Sigmoid colon (tissue), 7 donors: Measurements from ENCODE around the gene SMYD3. TPM values are rescaled to one million over a fixed set of nuclear protein-coding genes. Genes with fewer than 3 reads are reported as not detected.

Experiments
- DNase-seq: peaks from one replicate; pipeline ENCODE4 v3.0.0-alpha.2; 2019
- H3K27ac ChIP-seq, 4 donors: fragments of 200-600 bp; sonication (generic); one replicate each; pipeline ENCODE4 v1.5.1; 2016 to 2019; ENCODE audit warnings: mild to moderate bottlenecking in 1 of 4
- H3K27me3 ChIP-seq, 3 donors: fragments of 200-600 bp; sonication (generic); one replicate each; pipeline ENCODE4 v1.5.1; 2019; ENCODE audit warnings: mild to moderate bottlenecking in 1 of 3
- H3K36me3 ChIP-seq, 4 donors: fragments of 200-600 bp; sonication (generic); one replicate each; pipeline ENCODE4 v1.5.1; 2016 to 2019
- H3K4me1 ChIP-seq, 4 donors: fragments of 200-600 bp; sonication (generic); one replicate each; pipeline ENCODE4 v1.5.1; 2017 to 2019
- H3K4me3 ChIP-seq, 4 donors: fragments of 200-600 bp; sonication (generic); one replicate each; pipeline ENCODE4 v1.5.1; 2017 to 2019; ENCODE audit warnings: mild to moderate bottlenecking in 2 of 4, moderate library complexity in 1 of 4
- H3K9me3 ChIP-seq, 4 donors: fragments of 200-600 bp in 3 of 4; sonication (generic) in 3 of 4; one replicate each; pipeline versions ENCODE4 v1.5.1 to v1.6.1; 2013 to 2019
- EP300 ChIP-seq, 4 donors: sonication (generic); formaldehyde crosslinking; IDR thresholded peaks; one replicate each; pipeline ENCODE4 v1.6.1; 2017; ENCODE audit warnings: antibody characterized with exemption in 4 of 4
- POLR2A ChIP-seq, 2 donors: fragments of 450-650 bp; IDR thresholded peaks; one replicate each; pipeline ENCODE4 v1.6.1; 2016; ENCODE audit warnings: antibody characterized with exemption in 2 of 2, mild to moderate bottlenecking in 2 of 2, moderate library complexity in 2 of 2
- POLR2AphosphoS5 ChIP-seq, 4 donors: sonication (generic); formaldehyde crosslinking; IDR thresholded peaks; one replicate each; pipeline ENCODE4 v1.6.1; 2017; ENCODE audit warnings: antibody characterized with exemption in 4 of 4
- WGBS, 2 donors: extraction: QIAGEN DNeasy Blood & Tissue Kit; methylation state at CpG; one replicate each; pipeline ENCODE4 v1.1.7; 2013; 5-methylcytosine and 5-hydroxymethylcytosine counted together
- intact Hi-C: fragments of 100-400 bp; cut with DNase I; formaldehyde crosslinking; loops from one replicate; pipeline ENCODE4 v1.15.1; 2023
- polyA plus RNA-seq, 3 donors: library from polyadenylated mRNA; stranded (reverse); fragments of 200-250 nt; gene quantifications; one replicate each; pipeline ENCODE4 v1.2.3, GENCODE V29; 2013
- small RNA-seq, 3 donors: library from RNA; depleted of rRNA; stranded (forward); fragments of <200 nt; gene quantifications; one replicate each; pipeline ENCODE3, GENCODE V24; 2016
- total RNA-seq, 4 donors: library from RNA; depleted of rRNA; stranded (reverse); fragments of >200 nt; gene quantifications; one replicate each; pipeline ENCODE4 v1.1.0, GENCODE V29; 2016
- TF ChIP-seq, protein P1 (sequence below), 4 experiments: fragments of 450-650 bp in 3 of 4; fragments of 200-600 bp in 1 of 4; IDR thresholded peaks; one replicate each; pipeline ENCODE4 v1.5.1; 2016 to 2019; ENCODE audit warnings: antibody characterized with exemption in 4 of 4, mild to moderate bottlenecking in 3 of 4, moderate library complexity in 2 of 4
- donor health status: healthy with polysubstance abuse.
- donor health status: Bipolar disorder and iron deficiency.
- donor health status: healthy.

The SMYD3 gene
- total and polyA plus RNA-seq, 7 donors: 8.7 to 23.8 (median 17.1) TPM

- no peak for DNase-seq
- no peak overlapping the region for H3K4me3 ChIP-seq
- peaks cover 0 to 4% (median 0%) of the 10 kb centered on the region in 4 donors for H3K36me3 ChIP-seq
- 85 to 90% methylated on average over 6 of the region's 6 CpGs for WGBS, 2 donors
- intact Hi-C loops: no loop called here
- no peak overlapping the region for H3K27ac ChIP-seq
- TF ChIP-seq POLR2AphosphoS5 (IDR thresholded peaks at IDR 0.05) (no peak), EP300 (IDR thresholded peaks at IDR 0.05) (no peak), POLR2A (IDR thresholded peaks at IDR 0.05) (no peak)
- TF ChIP-seq, protein P1, sequence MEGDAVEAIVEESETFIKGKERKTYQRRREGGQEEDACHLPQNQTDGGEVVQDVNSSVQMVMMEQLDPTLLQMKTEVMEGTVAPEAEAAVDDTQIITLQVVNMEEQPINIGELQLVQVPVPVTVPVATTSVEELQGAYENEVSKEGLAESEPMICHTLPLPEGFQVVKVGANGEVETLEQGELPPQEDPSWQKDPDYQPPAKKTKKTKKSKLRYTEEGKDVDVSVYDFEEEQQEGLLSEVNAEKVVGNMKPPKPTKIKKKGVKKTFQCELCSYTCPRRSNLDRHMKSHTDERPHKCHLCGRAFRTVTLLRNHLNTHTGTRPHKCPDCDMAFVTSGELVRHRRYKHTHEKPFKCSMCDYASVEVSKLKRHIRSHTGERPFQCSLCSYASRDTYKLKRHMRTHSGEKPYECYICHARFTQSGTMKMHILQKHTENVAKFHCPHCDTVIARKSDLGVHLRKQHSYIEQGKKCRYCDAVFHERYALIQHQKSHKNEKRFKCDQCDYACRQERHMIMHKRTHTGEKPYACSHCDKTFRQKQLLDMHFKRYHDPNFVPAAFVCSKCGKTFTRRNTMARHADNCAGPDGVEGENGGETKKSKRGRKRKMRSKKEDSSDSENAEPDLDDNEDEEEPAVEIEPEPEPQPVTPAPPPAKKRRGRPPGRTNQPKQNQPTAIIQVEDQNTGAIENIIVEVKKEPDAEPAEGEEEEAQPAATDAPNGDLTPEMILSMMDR (IDR thresholded peaks at IDR 0.05): no peak
- H3K9me3 ChIP-seq: no peaks in the 10 kb centered on the region
- H3K27me3 ChIP-seq: no peaks in the 10 kb centered on the region
- no peaks in the 10 kb centered on the region for H3K4me1 ChIP-seq
Observed at GRCh38 chr1:245704341-245704740, 802.7 kb downstream of the SMYD3 start.

GRCh38 chr1:245702346-245702745 is 804.7 kb downstream of the SMYD3 start:
- no peak for DNase-seq
- 94 to 97% methylated on average over 13 of the region's 13 CpGs for WGBS, 2 donors
- no peak overlapping the region for H3K27ac ChIP-seq
- intact Hi-C loops: no loop called here
- no peak overlapping the region for H3K4me3 ChIP-seq
- TF ChIP-seq EP300 (IDR thresholded peaks at IDR 0.05) (no peak), POLR2A (IDR thresholded peaks at IDR 0.05) (no peak), POLR2AphosphoS5 (IDR thresholded peaks at IDR 0.05) (no peak)
- TF ChIP-seq, protein P1 (IDR thresholded peaks at IDR 0.05): no peak
- H3K4me1 ChIP-seq: no peaks in the 10 kb centered on the region
- no peaks in the 10 kb centered on the region for H3K9me3 ChIP-seq
- peaks cover 0 to 4% (median 0%) of the 10 kb centered on the region in 4 donors for H3K36me3 ChIP-seq
- no peaks in the 10 kb centered on the region for H3K27me3 ChIP-seq

DNA sequence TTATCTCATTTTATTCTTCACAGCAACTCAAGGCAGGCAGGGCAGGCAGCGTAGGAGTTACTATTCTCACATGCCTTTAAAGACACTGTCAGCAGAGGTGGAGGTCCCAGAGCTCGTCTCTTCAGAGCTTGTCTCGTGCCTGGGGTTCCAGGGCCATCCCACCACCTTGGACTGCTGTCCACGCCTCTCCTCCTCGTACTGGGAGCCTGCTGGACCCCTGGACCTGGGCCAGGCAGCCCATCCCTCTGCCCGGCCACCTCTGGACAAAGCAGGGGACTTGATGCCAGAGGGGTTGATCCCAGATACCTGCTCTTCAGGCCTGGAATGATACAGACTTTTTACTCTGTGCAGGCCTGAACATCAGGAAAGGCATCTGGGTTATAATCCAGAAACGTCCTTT is 805.4 kb downstream of the SMYD3 start:
- no peak overlapping the region for H3K27ac ChIP-seq
- no peaks in the 10 kb centered on the region for H3K9me3 ChIP-seq
- no peak for DNase-seq
- H3K27me3 ChIP-seq: no peaks in the 10 kb centered on the region
- H3K4me1 ChIP-seq: no peaks in the 10 kb centered on the region
- H3K36me3 ChIP-seq: peaks cover 0 to 4% (median 0%) of the 10 kb centered on the region in 4 donors
- no peak overlapping the region for H3K4me3 ChIP-seq
- TF ChIP-seq EP300 (IDR thresholded peaks at IDR 0.05): no peak
- TF ChIP-seq, protein P1 (IDR thresholded peaks at IDR 0.05): no peak
- TF ChIP-seq POLR2A (IDR thresholded peaks at IDR 0.05): no peak
- TF ChIP-seq POLR2AphosphoS5 (IDR thresholded peaks at IDR 0.05): no peak
- intact Hi-C loops: no loop called here
- 75 to 85% methylated on average over 7 of the region's 7 CpGs for WGBS, 2 donors

- H3K4me3 ChIP-seq: no peak overlapping the region
- H3K27me3 ChIP-seq: no peaks in the 10 kb centered on the region
- H3K36me3 ChIP-seq: peaks cover 0 to 4% (median 0%) of the 10 kb centered on the region in 4 donors
- H3K4me1 ChIP-seq: no peaks in the 10 kb centered on the region
- intact Hi-C loops: no loop called here
- peaks cover 0 to 2% (median 0%) of the 10 kb centered on the region in 4 donors for H3K9me3 ChIP-seq
- 93 to 95% methylated on average over 13 of the region's 13 CpGs for WGBS, 2 donors
- DNase-seq: no peak
- no peak overlapping the region for H3K27ac ChIP-seq
- TF ChIP-seq POLR2AphosphoS5 (IDR thresholded peaks at IDR 0.05) (no peak), POLR2A (IDR thresholded peaks at IDR 0.05) (no peak), EP300 (IDR thresholded peaks at IDR 0.05) (no peak)
- TF ChIP-seq, protein P1 (IDR thresholded peaks at IDR 0.05): no peak
Observed at GRCh38 chr1:245700631-245701030, 806.4 kb downstream of the SMYD3 start.

Small RNA genes lying within 50 kb of the gene (small RNA-seq; reads per million reads assigned to genes)
- gene AL356583.2 (0 reads per million in 3 donors), gene RF00019 (0 reads per million in 3 donors), gene RNU6-1283P (0 reads per million in 3 donors)

Other genes starting within 250 kb of the SMYD3 start
- 10 to 100 TPM in 3 of 4 donors, 1 to 10 TPM in 1; 4.7 to 13.9 (median 12.6) TPM for gene TFB2M, start 59.0 kb upstream of the SMYD3 start, total RNA-seq
- gene TFB2M, start 59.0 kb upstream of the SMYD3 start, polyA plus RNA-seq: 10 to 100 TPM; 10.1 to 18.5 (median 15.0) TPM
- 10 to 100 TPM; 26.0 to 39.2 (median 31.9) TPM for gene CNST, start 59.2 kb upstream of the SMYD3 start, total RNA-seq
- 10 to 100 TPM in 2 of 3 donors, 1 to 10 TPM in 1; 9.0 to 15.3 (median 15.1) TPM for gene CNST, start 59.2 kb upstream of the SMYD3 start, polyA plus RNA-seq
- gene SCCPDH, start 217.1 kb upstream of the SMYD3 start, total RNA-seq: 10 to 100 TPM; 26.0 to 44.9 (median 36.4) TPM
- gene SCCPDH, start 217.1 kb upstream of the SMYD3 start, polyA plus RNA-seq: 10 to 100 TPM; 16.6 to 23.4 (median 23.0) TPM